AG10803 (cell line): ENCODE data around the gene F2R.

Experiments
- DNase-seq: peaks from one replicate; pipeline ENCODE4 v3.0.0; 2010; ENCODE audit warnings: low read depth
- H3K4me3 ChIP-seq: 2 replicates; pipeline ENCODE4 v1.5.1; 2011; ENCODE audit warnings: mild to moderate bottlenecking, low read length, control low read depth
- TF ChIP-seq, protein P1 (sequence below): conservative IDR thresholded peaks from 2 replicates; pipeline ENCODE4 v1.5.1; 2011; ENCODE audit warnings: mild to moderate bottlenecking, low read length, control low read depth, inconsistent platforms

Gene F2R

DNA sequence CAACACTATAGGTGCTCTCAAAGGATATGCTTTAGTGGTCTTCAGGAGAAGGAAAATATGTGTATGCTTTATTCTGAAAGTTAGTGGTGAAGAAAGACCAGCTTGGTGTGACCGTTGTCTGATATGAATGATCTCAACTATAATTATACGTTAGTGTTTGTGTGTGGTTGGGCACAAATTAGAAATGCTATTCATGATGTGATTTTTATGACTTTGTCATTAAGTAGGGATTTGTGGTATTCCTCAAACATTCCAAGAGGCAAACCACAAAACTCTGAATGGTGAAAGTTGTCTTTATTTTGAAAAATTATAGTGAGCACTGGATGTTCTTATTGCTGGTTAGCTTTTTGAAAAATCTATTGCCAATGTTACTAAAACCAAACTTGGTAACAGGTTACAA, 6.2 kb upstream of the F2R start:
- no peak overlapping the region for H3K4me3 ChIP-seq
- TF ChIP-seq, protein P1, sequence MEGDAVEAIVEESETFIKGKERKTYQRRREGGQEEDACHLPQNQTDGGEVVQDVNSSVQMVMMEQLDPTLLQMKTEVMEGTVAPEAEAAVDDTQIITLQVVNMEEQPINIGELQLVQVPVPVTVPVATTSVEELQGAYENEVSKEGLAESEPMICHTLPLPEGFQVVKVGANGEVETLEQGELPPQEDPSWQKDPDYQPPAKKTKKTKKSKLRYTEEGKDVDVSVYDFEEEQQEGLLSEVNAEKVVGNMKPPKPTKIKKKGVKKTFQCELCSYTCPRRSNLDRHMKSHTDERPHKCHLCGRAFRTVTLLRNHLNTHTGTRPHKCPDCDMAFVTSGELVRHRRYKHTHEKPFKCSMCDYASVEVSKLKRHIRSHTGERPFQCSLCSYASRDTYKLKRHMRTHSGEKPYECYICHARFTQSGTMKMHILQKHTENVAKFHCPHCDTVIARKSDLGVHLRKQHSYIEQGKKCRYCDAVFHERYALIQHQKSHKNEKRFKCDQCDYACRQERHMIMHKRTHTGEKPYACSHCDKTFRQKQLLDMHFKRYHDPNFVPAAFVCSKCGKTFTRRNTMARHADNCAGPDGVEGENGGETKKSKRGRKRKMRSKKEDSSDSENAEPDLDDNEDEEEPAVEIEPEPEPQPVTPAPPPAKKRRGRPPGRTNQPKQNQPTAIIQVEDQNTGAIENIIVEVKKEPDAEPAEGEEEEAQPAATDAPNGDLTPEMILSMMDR = no peak
- DNase-seq = peak; percentile 84

DNA sequence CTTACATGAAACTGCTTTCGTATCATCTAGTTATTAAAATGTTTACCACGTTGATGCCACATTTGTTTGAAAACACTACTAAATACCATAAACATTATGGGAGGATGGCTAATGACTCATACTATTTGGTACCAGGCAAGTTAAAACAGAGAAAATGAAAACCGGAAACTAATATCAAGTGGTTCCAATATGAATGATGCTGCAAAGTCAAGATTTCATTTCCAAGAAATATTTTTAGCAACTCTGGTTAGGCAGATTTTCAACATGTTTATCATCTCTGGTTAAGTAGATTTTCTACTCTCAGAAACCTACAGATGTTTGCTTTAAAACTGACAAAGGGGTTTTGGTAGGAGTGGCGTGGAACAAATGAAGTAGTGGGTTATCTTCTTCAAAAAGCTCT, 4.9 kb upstream of the F2R start:
- TF ChIP-seq, protein P1 = no peak
- DNase-seq = peak; percentile 48
- no peak overlapping the region for H3K4me3 ChIP-seq

DNA sequence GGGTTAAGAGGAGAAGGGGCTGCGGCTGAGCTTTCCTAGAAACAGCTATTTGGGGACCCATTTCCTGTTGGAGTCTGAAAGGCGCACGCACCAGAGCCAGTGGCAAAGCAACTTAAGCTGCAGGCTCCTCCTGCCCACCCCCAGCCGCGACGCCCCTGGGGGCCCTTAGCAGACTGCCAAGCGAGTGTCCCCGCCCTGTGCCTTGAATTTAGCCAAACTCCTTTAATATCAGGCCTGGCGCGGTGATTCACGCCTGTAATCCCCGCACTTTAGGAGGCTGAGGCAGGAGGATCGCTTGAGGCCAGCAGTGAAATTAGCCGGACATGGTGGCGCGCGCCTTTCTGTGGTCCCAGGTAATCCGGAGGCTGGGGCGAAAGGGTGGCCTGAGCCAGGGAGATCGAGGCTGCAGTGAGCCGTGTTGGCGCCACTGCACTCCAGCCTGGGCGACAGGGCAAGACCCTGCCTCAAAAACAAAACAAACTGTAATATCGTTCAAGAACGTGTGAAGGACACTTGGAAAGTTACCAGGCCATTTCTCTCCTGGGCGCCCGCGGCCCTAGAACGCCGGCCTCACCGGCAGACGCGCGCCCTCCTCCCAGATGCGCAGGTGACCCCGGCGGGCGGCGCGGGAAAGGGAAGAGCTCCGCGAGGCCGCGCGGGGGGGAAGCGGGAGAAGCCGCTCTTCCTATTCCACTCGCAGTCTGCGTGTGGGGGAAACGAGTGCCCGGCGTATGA, 1.0 kb upstream of the F2R start:
- TF ChIP-seq, protein P1 = no peak
- H3K4me3 ChIP-seq = peak overlapping the region; percentile 73
- no peak for DNase-seq

DNA sequence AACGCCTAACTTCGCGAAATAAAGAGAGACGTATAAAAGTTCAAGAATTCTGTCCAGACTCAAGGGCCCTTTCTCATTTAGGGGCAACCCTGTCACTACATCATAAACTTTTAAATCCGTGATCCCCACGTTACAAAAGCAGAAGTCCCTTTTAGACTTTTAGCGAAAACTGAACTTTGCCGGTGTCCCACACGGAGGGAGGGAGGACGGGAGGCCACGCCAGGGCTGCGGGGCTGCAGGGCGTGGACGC, 515 bp upstream of the F2R start:
- H3K4me3 ChIP-seq = peak overlapping the region; percentile 73
- DNase-seq = no peak
- TF ChIP-seq, protein P1 = no peak

DNA sequence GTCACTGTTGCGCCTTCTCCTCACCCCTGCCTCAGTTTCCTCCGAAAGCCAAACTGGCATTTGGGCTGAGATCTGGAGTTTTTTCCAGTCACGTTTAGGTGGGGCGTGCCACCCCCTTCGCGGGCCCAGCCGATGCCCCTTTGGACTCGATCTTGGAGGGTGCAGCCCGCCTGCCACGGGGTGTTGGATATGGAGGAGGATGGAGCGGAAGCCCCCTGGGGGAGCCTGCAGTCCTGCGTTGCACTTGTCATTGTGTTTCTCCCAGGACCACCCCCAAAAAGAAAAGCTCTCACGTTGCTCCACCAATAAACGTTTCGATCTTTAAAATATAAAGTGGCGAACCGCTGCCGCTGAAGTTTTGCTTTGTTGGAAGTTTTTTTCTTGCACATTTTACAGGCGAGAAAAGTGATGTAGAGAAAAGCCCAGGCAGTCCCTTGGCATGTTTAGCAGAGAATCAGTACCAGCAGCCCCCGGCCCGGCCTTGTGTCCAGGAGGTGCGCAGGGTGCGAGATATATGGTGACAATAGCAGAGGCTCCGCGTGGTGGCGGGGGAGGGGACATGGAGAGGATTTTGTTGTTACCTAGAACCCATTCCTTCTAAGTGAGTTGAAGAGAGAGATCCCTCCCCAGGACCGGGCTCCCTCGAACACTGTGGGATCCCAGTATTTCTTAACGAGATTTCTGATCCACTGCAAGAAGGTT, 681 bp downstream of the F2R start:
- DNase-seq = no peak
- TF ChIP-seq, protein P1 = no peak
- H3K4me3 ChIP-seq = peak overlapping the region; percentile 73

DNA sequence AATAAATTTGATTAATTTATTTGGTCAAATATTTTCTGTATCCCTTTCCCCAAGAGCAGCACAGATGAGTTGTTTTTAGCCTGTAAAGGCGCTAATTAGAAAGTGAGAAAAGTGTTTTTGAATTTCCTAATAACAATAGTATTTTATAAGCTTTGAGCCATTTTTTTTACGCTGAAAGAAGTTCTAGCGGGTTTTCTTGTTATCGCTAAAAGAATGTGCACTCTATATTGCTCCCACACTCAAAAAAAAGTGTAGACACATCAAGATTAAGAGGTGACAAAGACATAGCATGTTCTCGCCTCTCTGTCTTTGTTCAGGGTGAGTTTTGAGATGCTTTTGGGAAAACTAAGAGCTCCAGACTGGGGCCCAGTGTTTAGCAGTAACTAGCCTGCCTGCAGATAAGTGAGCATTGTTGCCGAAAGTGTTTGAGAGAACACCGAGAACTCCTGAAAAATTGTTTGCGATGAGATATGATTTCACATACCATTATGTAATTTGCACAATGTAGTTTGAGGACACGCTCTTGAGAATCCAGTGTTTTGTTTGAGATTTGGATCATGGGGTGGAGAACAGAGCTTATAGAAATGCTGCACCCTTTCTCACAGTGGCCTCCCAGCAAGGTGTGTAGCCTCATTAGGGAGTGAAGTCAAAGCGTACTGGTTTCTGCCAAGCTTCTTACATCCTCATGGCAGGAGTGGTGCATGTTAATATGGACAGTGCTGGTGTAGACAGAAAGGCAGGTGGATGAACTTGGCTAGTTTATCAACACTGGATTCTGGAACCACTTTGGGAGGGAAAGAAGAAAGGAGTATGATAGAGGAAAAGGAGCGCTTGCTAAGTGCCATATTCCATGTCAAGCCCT, 1.5 kb downstream of the F2R start:
- TF ChIP-seq, protein P1 = no peak
- peak overlapping the region; percentile 73 for H3K4me3 ChIP-seq
- DNase-seq = no peak
